GM23338 (cell line): ENCODE measurements around the gene GALNT7. TPM values are rescaled to one million over a fixed set of nuclear protein-coding genes. Genes with fewer than 3 reads are reported as not detected.
A peak's percentile ranks its signal among the peaks of the same experiment; 100 is the strongest.

Experiments used
- ATAC-seq: fragments of 200-7000 bp; cut with Tn5 transposase; 3 replicates; pipeline ENCODE4 v1.9.1; 2020
- DNase-seq: peaks from one replicate; pipeline ENCODE4 v3.0.0-alpha.2; 2015; ENCODE audit warnings: low spot score
- H2AFZ ChIP-seq: fragments of 200-600 bp; sonication (generic); 2 replicates; pipeline ENCODE4 v1.8.0; 2016; ENCODE audit warnings: antibody characterized with exemption, mild to moderate bottlenecking, moderate library complexity
- H3F3A ChIP-seq: fragments of 200-600 bp; sonication (generic); replicated peaks from 2 replicates; pipeline ENCODE4 v1.8.0; 2017; ENCODE audit warnings: antibody characterized with exemption, mixed run types, low read depth
- H3K27ac ChIP-seq: fragments of 200-600 bp; sonication (generic); 2 replicates; pipeline ENCODE4 v1.6.1; 2016; ENCODE audit warnings: low read depth
- H3K27me3 ChIP-seq: fragments of 200-600 bp; sonication (generic); 2 replicates; pipeline ENCODE4 v1.8.0; 2016; ENCODE audit warnings: mild to moderate bottlenecking, mixed run types, moderate library complexity; ENCODE audit not compliant: insufficient read depth
- H3K36me3 ChIP-seq: fragments of 200-600 bp; sonication (generic); 2 replicates; pipeline ENCODE4 v1.8.0; 2016; ENCODE audit warnings: mild to moderate bottlenecking; ENCODE audit not compliant: insufficient read depth
- H3K4me1 ChIP-seq: fragments of 200-600 bp; sonication (generic); 2 replicates; pipeline ENCODE4 v1.8.0; 2016; ENCODE audit warnings: mild to moderate bottlenecking, moderate library complexity; ENCODE audit not compliant: insufficient read depth
- H3K4me2 ChIP-seq: fragments of 200-600 bp; sonication (generic); 2 replicates; pipeline ENCODE4 v1.7.1; 2017; ENCODE audit warnings: mixed run types
- H3K4me3 ChIP-seq: fragments of 200-600 bp; sonication (generic); 2 replicates; pipeline ENCODE4 v1.6.1; 2016; ENCODE audit warnings: mixed run types
- H3K79me2 ChIP-seq: fragments of 200-600 bp; sonication (generic); replicated peaks from 2 replicates; pipeline ENCODE4 v1.8.0; 2017; ENCODE audit warnings: mild to moderate bottlenecking; ENCODE audit not compliant: insufficient read depth
- H3K9me2 ChIP-seq: fragments of 200-600 bp; sonication (generic); 2 replicates; pipeline ENCODE4 v1.8.0; 2017; ENCODE audit not compliant: insufficient read depth
- H4K20me1 ChIP-seq: fragments of 200-600 bp; sonication (generic); replicated peaks from 2 replicates; pipeline ENCODE4 v1.8.0; 2017; ENCODE audit warnings: mild to moderate bottlenecking; ENCODE audit not compliant: insufficient read depth
- H3K27ac Mint-ChIP-seq: 2 replicates; pipeline ENCODE4 v1.8.0; 2020; ENCODE audit warnings: inconsistent platforms, mild to moderate bottlenecking, moderate library complexity, mixed read lengths
- H3K27me3 Mint-ChIP-seq: 3 replicates; pipeline ENCODE4 v1.8.0; 2022; ENCODE audit warnings: low read depth, mild to moderate bottlenecking, moderate library complexity, mixed read lengths, inconsistent platforms; ENCODE audit not compliant: insufficient read depth, poor library complexity
- H3K36me3 Mint-ChIP-seq: 3 replicates; pipeline ENCODE4 v1.8.0; 2021; ENCODE audit warnings: low read depth, mild to moderate bottlenecking, inconsistent platforms, moderate library complexity, mixed read lengths
- H3K4me1 Mint-ChIP-seq: 3 replicates; pipeline ENCODE4 v1.8.0; 2020; ENCODE audit warnings: mild to moderate bottlenecking, inconsistent platforms, mixed read lengths
- H3K4me3 Mint-ChIP-seq: 3 replicates; pipeline ENCODE4 v1.8.0; 2021; ENCODE audit warnings: moderate library complexity, mild to moderate bottlenecking, inconsistent platforms, mixed read lengths
- H3K9me3 Mint-ChIP-seq: 3 replicates; pipeline ENCODE4 v1.8.0; 2020; ENCODE audit warnings: moderate library complexity, mild to moderate bottlenecking, inconsistent platforms, mixed read lengths
- CREB1 ChIP-seq: fragments of 250-450 bp; sonication (Bioruptor Pico); IDR thresholded peaks from 2 replicates; pipeline ENCODE4 v1.5.0; 2020; ENCODE audit warnings: low read depth, mild to moderate bottlenecking, moderate library complexity
- ETS1 ChIP-seq: IDR thresholded peaks from 2 replicates; pipeline ENCODE4 v1.6.1; 2016; ENCODE audit warnings: antibody characterized with exemption
- EZH2 ChIP-seq: fragments of 200-600 bp; sonication (generic); IDR thresholded peaks from one replicate; pipeline ENCODE4 v1.8.0; 2017; ENCODE audit warnings: antibody characterized with exemption, mild to moderate bottlenecking, low read depth; ENCODE audit not compliant: unreplicated experiment
- JUNB ChIP-seq: IDR thresholded peaks from one replicate; pipeline ENCODE4 v1.6.1; 2016; ENCODE audit warnings: antibody characterized with exemption; ENCODE audit not compliant: unreplicated experiment
- NANOG ChIP-seq: IDR thresholded peaks from 2 replicates; pipeline ENCODE4 v1.6.1; 2016; ENCODE audit warnings: antibody characterized with exemption, borderline replicate concordance
- POLR2AphosphoS5 ChIP-seq: IDR thresholded peaks from 2 replicates; pipeline ENCODE4 v1.6.1; 2016; ENCODE audit warnings: antibody characterized with exemption, low read depth
- REST ChIP-seq: IDR thresholded peaks from one replicate; pipeline ENCODE4 v1.6.1; 2018; ENCODE audit warnings: antibody characterized with exemption; ENCODE audit not compliant: unreplicated experiment
- STAT1 ChIP-seq: IDR thresholded peaks from one replicate; pipeline ENCODE4 v1.6.1; 2016; ENCODE audit warnings: antibody characterized with exemption; ENCODE audit not compliant: unreplicated experiment
- ZNF114 ChIP-seq: fragments of 250-450 bp; sonication (Bioruptor Pico); IDR thresholded peaks from 2 replicates; pipeline ENCODE4 v1.5.0; 2020; ENCODE audit warnings: mild to moderate bottlenecking, moderate library complexity
- ZNF331 ChIP-seq: fragments of 250-450 bp; sonication (Bioruptor Pico); IDR thresholded peaks from 2 replicates; pipeline ENCODE4 v1.5.0; 2020; ENCODE audit warnings: low read depth, mild to moderate bottlenecking, moderate library complexity
- ZNF462 ChIP-seq: fragments of 250-450 bp; sonication (Bioruptor Pico); IDR thresholded peaks from 2 replicates; pipeline ENCODE4 v1.5.0; 2020; ENCODE audit warnings: mild to moderate bottlenecking, moderate library complexity
- polyA plus RNA-seq: library from polyadenylated mRNA; unstranded; fragments of >200 nt; fragmentation: Nextera tagmentation; extraction: Ambion mirVana; gene quantifications from 2 replicates; pipeline ENCODE4 v1.2.1, GENCODE V29; 2016
- total RNA-seq: library from RNA; depleted of rRNA; stranded (reverse); fragments of >200 nt; shearing (Covaris generic); gene quantifications from 2 replicates; pipeline ENCODE4 v1.2.3, GENCODE V29; 2014
- TF ChIP-seq, protein P1 (sequence below), 2 experiments: fragments of 200-600 bp in 1 of 2; sonication (generic) in 1 of 2; conservative IDR thresholded peaks; 2 replicates each; pipeline versions ENCODE4 v1.5.1 to v1.6.1; 2016 to 2017; ENCODE audit warnings: antibody characterized with exemption in 2 of 2, low read depth in 2 of 2, mild to moderate bottlenecking in 2 of 2, moderate library complexity in 1 of 2

Gene GALNT7
- total and polyA plus RNA-seq, 2 experiments from 2014 or later: 31.8 to 72.2 TPM

- peaks cover 27% of the 10 kb centered on the region for H3K4me1 ChIP-seq
- Mint-ChIP-seq H3K9me3 (no peaks in the 10 kb centered on the region), H3K4me3 (no peak overlapping the region), H3K27me3 (peaks cover 3% of the 10 kb centered on the region), H3K36me3 (no peaks in the 10 kb centered on the region; the same call in 2 of the 3 replicates), H3K4me1 (peaks cover 34% of the 10 kb centered on the region), H3K27ac (peak overlapping the region; percentile 10; the same call in 1 of the 2 replicates)
- ATAC-seq (no peak), DNase-seq (no peak)
- peaks cover 89% of the 10 kb centered on the region for H3K79me2 ChIP-seq
- no peaks in the 10 kb centered on the region for H3F3A ChIP-seq
- no peak for TF ChIP-seq JUNB
- TF ChIP-seq STAT1: no peak
- no peak for TF ChIP-seq ETS1
- TF ChIP-seq ZNF462 (CRISPR knock-in tag): no peak
- TF ChIP-seq, protein P1, sequence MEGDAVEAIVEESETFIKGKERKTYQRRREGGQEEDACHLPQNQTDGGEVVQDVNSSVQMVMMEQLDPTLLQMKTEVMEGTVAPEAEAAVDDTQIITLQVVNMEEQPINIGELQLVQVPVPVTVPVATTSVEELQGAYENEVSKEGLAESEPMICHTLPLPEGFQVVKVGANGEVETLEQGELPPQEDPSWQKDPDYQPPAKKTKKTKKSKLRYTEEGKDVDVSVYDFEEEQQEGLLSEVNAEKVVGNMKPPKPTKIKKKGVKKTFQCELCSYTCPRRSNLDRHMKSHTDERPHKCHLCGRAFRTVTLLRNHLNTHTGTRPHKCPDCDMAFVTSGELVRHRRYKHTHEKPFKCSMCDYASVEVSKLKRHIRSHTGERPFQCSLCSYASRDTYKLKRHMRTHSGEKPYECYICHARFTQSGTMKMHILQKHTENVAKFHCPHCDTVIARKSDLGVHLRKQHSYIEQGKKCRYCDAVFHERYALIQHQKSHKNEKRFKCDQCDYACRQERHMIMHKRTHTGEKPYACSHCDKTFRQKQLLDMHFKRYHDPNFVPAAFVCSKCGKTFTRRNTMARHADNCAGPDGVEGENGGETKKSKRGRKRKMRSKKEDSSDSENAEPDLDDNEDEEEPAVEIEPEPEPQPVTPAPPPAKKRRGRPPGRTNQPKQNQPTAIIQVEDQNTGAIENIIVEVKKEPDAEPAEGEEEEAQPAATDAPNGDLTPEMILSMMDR (conservative IDR thresholded peaks at IDR 0.05; ENCODE audit: low read depth in 2 of 2): no peak
- TF ChIP-seq POLR2AphosphoS5: no peak
- TF ChIP-seq ZNF114 (CRISPR knock-in tag): no peak
- TF ChIP-seq REST: no peak
- no peak for TF ChIP-seq EZH2
- TF ChIP-seq ZNF331 (CRISPR knock-in tag): no peak
- TF ChIP-seq NANOG: no peak
- no peak for TF ChIP-seq CREB1 (CRISPR knock-in tag)
- H3K9me2 ChIP-seq: no peaks in the 10 kb centered on the region
- no peak overlapping the region for H3K4me3 ChIP-seq
- no peaks in the 10 kb centered on the region for H3K36me3 ChIP-seq
- no peak overlapping the region for H3K4me2 ChIP-seq
- no peaks in the 10 kb centered on the region for H3K27me3 ChIP-seq
- H4K20me1 ChIP-seq: no peaks in the 10 kb centered on the region; the same call in 1 of the 2 replicates
- H3K27ac ChIP-seq: no peak overlapping the region
- no peak overlapping the region for H2AFZ ChIP-seq
These were observed 90.3 kb downstream of the GALNT7 start for GRCh38 chr4:173258866-173259265.
